Neural progenitor cell (in vitro differentiated cells): ENCODE results near the gene TFG.

ENCODE experiments used
- EZH2 ChIP-seq: fragments of 200-600 bp; sonication (generic); IDR thresholded peaks from 2 replicates; pipeline ENCODE4 v1.6.1; 2017; ENCODE audit warnings: antibody characterized with exemption, mild to moderate bottlenecking, moderate library complexity
- EZH2phosphoT487 ChIP-seq: fragments of 200-600 bp; sonication (generic); IDR thresholded peaks from 2 replicates; pipeline ENCODE4 v1.6.1; 2017; ENCODE audit warnings: antibody characterized with exemption
- TF ChIP-seq, protein P1 (sequence below): fragments of 200-600 bp; sonication (generic); IDR thresholded peaks from 2 replicates; pipeline ENCODE4 v1.5.1; 2017; ENCODE audit warnings: antibody characterized with exemption, mild to moderate bottlenecking

DNA sequence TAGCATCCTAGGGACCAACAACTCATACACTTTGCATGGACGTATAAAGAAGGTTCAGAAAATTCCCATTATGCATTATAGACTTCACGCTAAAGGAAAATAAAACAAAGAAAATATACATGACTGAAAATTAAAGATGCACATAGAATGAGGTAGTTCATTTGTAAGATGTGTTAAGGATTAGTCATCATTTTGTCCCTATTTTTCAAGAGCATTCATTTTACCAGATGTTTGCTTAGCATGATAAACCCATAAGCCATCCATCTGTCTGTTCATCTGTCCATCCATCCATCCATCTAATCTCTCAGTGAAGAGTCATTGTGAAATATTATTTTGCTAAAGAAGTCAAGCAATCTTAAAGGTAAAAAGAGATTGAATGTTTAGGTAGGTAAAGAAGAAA is 80.3 kb downstream of the TFG start:
- TF ChIP-seq, protein P1, sequence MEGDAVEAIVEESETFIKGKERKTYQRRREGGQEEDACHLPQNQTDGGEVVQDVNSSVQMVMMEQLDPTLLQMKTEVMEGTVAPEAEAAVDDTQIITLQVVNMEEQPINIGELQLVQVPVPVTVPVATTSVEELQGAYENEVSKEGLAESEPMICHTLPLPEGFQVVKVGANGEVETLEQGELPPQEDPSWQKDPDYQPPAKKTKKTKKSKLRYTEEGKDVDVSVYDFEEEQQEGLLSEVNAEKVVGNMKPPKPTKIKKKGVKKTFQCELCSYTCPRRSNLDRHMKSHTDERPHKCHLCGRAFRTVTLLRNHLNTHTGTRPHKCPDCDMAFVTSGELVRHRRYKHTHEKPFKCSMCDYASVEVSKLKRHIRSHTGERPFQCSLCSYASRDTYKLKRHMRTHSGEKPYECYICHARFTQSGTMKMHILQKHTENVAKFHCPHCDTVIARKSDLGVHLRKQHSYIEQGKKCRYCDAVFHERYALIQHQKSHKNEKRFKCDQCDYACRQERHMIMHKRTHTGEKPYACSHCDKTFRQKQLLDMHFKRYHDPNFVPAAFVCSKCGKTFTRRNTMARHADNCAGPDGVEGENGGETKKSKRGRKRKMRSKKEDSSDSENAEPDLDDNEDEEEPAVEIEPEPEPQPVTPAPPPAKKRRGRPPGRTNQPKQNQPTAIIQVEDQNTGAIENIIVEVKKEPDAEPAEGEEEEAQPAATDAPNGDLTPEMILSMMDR: no peak
- no peak for TF ChIP-seq EZH2
- no peak for TF ChIP-seq EZH2phosphoT487
